ENCODE data around the gene HNRNPH2.
A peak's percentile ranks its signal among the peaks of the same experiment; 100 is the strongest.

HNRNPH2 gene

DNA sequence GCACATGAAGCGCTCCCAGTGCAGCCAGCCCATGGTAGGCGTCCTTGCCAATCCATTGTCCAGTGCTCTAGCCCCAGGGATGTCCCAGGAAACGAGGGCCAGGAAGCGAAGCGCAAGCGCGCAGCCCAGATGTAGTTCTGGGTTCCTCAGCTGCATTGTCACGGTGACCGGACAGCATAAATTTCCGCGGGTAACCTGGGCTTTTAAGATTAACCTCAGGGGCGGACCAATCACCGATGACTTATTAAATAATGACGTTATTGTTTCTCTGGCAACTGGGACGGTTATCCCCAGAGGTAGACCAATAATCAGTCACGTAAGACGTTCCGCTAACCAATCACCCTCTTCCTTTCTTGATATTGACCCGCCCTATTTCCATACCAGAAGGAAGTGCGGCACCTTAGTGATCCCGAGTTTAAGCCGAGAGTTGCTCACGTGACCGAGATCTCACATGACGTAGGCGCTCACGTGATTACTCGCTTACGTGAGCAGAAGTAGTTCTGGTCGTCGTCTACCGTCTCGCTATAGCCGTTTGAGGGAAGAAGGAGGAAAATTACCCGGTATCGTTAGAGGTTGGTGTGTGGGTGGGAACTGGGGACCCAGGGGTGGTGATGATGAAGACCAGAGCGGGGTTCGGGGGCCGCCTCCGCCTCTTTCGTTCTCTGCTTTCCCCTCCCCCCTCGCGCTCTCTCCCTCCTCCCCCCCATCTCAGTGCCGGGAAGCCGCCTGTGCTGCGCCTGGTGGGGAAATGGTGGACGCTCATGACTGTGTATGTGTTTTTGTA lies at the start of gene HNRNPH2, which contains the start of gene GLA:
TSS of gene HNRNPH2 (plus strand) at position 475 of the 784 bp plus-strand sequence. CDS start 3,767 bp downstream, outside the sequence.
TSS of gene GLA (minus strand) at position 178 of the 784 bp plus-strand sequence. CDS start at position 156, 22 bp downstream.
- peak; percentile 77 to 80 for DNase-seq (ENCODE audit: low read depth in 2 of 2)

GRCh38 chrX:101359966-101360365 lies 48.1 kb upstream of the HNRNPH2 start:
- no peak for DNase-seq (ENCODE audit: low read depth in 2 of 2)

GRCh38 chrX:101360390-101360789 lies 47.6 kb upstream of the HNRNPH2 start:
- no peak for DNase-seq (ENCODE audit: low read depth in 2 of 2)

GRCh38 chrX:101362116-101362515 lies 45.9 kb upstream of the HNRNPH2 start:
- DNase-seq (ENCODE audit: low read depth in 2 of 2), result no peak

GRCh38 chrX:101362757-101363156 lies 45.3 kb upstream of the HNRNPH2 start:
- DNase-seq (ENCODE audit: low read depth in 2 of 2), result no peak

- no peak for DNase-seq (ENCODE audit: low read depth in 2 of 2)
Observed at GRCh38 chrX:101365301-101365795, 42.7 kb upstream of the HNRNPH2 start.

- DNase-seq (ENCODE audit: low read depth in 2 of 2), result no peak
Observed at GRCh38 chrX:101368800-101369199, 39.2 kb upstream of the HNRNPH2 start.

- no peak for DNase-seq (ENCODE audit: low read depth in 2 of 2)
Observed at GRCh38 chrX:101369687-101370086, 38.3 kb upstream of the HNRNPH2 start.

DNA sequence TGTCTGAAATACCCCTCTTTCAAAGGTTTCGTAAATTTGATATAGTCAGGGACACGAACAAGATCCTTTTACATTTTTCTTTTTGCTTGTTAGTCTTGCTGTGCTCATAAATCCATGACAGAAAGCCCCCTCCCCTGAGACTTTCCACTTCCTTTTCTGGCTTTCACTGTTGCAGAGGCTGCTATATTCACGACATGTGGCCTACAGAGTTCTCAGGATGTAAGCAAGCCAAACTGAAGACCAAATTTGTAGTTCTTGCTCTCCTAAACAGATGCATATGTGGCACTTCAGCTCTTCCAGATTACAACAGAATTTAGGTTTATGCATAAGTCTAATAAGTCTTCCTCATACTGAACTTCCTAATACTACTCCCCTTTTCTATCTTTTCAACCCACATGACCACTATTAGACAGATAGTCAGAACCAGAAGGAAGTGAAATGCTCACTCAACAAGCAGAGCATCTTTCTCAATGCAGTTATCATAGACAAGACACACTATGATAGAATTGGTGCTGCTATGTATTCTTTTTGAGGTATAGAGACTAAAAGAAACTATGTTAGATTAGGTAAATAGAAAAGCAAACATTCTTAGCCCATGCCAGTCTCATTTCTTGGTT lies 37.0 kb upstream of the HNRNPH2 start:
- no peak for DNase-seq (ENCODE audit: low read depth in 2 of 2)

GRCh38 chrX:101377547-101377946 lies 30.5 kb upstream of the HNRNPH2 start:
- DNase-seq (ENCODE audit: low read depth in 2 of 2), result no peak

GRCh38 chrX:101383679-101384205 lies 24.3 kb upstream of the HNRNPH2 start:
- no peak for DNase-seq (ENCODE audit: low read depth in 2 of 2)

DNA sequence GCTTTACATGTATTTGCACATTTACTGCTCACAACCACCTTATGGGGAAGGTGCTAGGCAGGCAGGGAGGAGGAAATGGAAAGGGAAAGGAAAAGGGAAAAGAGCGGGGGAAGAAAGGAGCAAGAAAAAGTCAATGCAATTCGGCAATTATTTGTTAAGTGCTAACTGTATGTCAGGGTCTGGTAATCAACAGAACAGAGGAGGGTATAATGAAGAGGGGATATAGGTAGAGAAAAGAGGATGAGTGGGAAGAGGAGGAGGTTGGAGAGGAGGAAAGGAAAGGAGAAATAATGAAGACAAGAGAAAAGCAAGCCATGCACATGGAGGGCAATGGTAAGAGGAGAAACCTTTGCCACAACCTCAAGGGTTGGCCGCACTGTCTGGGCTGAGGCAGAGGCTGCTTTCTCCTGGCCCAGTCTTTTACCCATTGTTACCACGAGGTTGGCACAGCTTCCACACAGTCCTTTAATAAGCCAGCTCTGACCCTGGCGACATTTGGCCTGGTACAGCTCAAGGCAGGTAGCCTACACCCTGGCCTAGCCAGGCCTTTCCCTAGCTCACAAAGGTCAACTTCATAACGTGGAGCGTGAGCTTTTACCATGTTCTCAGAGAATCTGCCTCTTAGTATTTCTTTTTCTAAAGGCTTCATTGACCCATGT lies 22.9 kb upstream of the HNRNPH2 start:
- DNase-seq (ENCODE audit: low read depth in 2 of 2), result no peak

DNA sequence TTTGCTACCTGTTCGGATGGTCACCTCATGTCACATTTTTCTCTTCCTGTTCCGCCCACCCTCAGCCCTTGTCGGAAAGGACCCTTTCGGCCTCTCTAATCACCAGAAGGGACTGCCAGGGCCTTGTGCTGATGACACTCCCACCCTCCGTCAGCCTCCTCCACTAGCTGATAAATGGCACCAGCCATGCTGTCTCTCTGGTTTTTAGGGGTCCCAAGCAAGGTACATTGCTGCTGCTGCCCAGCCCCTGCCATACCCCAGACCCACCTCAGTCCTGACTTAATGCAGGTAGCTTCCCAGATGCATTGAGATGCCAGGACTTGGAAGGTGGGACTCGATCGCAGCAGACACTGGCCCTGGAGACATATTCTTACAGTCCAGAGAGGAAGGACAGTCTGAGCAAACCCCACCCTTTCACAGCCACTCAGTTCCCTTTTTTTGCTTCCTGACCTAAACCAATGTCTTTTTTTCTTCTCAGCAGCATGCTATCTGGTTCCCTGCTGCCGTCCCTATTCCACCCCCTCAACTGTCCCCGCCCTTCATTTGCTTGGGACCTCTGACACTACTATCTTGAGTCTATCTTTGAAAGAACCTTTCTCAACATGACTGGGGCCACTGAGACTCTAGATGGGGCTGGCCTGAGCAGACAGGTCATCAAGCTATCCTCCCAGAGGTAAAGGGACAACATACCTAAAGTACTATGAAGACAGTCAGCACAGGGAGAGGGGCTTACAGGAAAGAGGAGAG lies 22.1 kb upstream of the HNRNPH2 start, which contains the start of gene BTK:
TSS of gene BTK (minus strand) at position 397 of the 747 bp plus-strand sequence. CDS start 10,907 bp downstream, outside the sequence.
- no peak for DNase-seq (ENCODE audit: low read depth in 2 of 2)

- DNase-seq (ENCODE audit: low read depth in 2 of 2), result no peak
Observed at GRCh38 chrX:101386542-101386885, 21.5 kb upstream of the HNRNPH2 start.

- DNase-seq (ENCODE audit: low read depth in 2 of 2), result no peak
Observed at GRCh38 chrX:101388604-101389003, 19.4 kb upstream of the HNRNPH2 start.

- DNase-seq (ENCODE audit: low read depth in 2 of 2), result peak; percentile 76 to 79
Observed at GRCh38 chrX:101390664-101391525, 17.1 kb upstream of the HNRNPH2 start, which contains the start of gene RPL36A. Gene RPL36A (plus strand): TSS chrX:101391011. CDS start chrX:101391044, 33 bp downstream.

GRCh38 chrX:101391831-101392230 lies 16.2 kb upstream of the HNRNPH2 start:
- no peak for DNase-seq (ENCODE audit: low read depth in 2 of 2)

- DNase-seq (ENCODE audit: low read depth in 2 of 2), result no peak
Observed at GRCh38 chrX:101393530-101394305, 14.3 kb upstream of the HNRNPH2 start.

- no peak for DNase-seq (ENCODE audit: low read depth in 2 of 2)
Observed at GRCh38 chrX:101394372-101394771, 13.7 kb upstream of the HNRNPH2 start.

All from stimulated activated CD8-positive, alpha-beta memory T cell treated with anti-CD3 and anti-CD28 coated beads, Interleukin-15, amount 100 ng/mL, for 48 hours (primary cell).